ENCODE measurements around the gene TSPEAR. TPM values are rescaled to one million over a fixed set of nuclear protein-coding genes. Genes with fewer than 3 reads are reported as not detected.

TSPEAR gene
- total and polyA plus RNA-seq, 2 donors (not counting 1 experiment from before 2014, with no cell fraction given) = not detected

GRCh38 chr21:44617071-44617501, 94.3 kb downstream of the TSPEAR start:
- Histone ChIP-seq H3K27me3 (replicated peaks in 1 of 4; ENCODE audit: control extremely low read depth in 1 of 4, control insufficient read depth in 3 of 4, insufficient read depth in 4 of 4, low read length in 3 of 4) (peaks cover 0 to 3% (median 1%) of the 10 kb centered on the region in 4 experiments), H3K4me1 (ENCODE audit: control insufficient read depth in 2 of 2, insufficient read depth in 2 of 2, low read length in 2 of 2) (peaks cover 11 to 13% of the 10 kb centered on the region in 2 donors), H3K9me3 (ENCODE audit: control extremely low read depth in 1 of 3, control insufficient read depth in 2 of 3, insufficient read depth in 1 of 3, low read length in 2 of 3) (peaks cover 0 to 29% (median 2%) of the 10 kb centered on the region in 3 donors), H2AFZ (ENCODE audit: insufficient read depth, low read depth, low read length, poor library complexity, severe bottlenecking) (no peak overlapping the region), H3K79me2 (ENCODE audit: control insufficient read depth, insufficient read depth, low read length) (no peaks in the 10 kb centered on the region), H3K4me2 (replicated peaks; ENCODE audit: low read depth, low read length, poor library complexity, severe bottlenecking) (no peak overlapping the region), H3K36me3 (replicated peaks in 1 of 2; ENCODE audit: control extremely low read depth in 1 of 2, control insufficient read depth in 1 of 2, extremely low read depth in 1 of 2, insufficient read depth in 2 of 2, low read length in 1 of 2) (no peaks in the 10 kb centered on the region), H3K27ac (ENCODE audit: low read length in 2 of 2) (no peak overlapping the region), H3K4me3 (ENCODE audit: control extremely low read depth in 1 of 5, extremely low read depth in 1 of 5, insufficient read depth in 1 of 5, low read depth in 2 of 5, low read length in 4 of 5) (no peak overlapping the region), H4K20me1 (ENCODE audit: control insufficient read depth, insufficient read depth, low read length, poor library complexity, severe bottlenecking) (no peaks in the 10 kb centered on the region), H3K9ac (ENCODE audit: low read length) (no peak overlapping the region)
- DNase-seq (no peak), ATAC-seq (ENCODE audit: low read depth) (no peak)
- Mint-ChIP-seq H3K9me3 (ENCODE audit: insufficient read depth) (peaks cover 15% of the 10 kb centered on the region), H3K4me3 (no peak overlapping the region), H3K27ac (no peak overlapping the region), H3K27me3 (peaks cover 7% of the 10 kb centered on the region), H3K4me1 (peaks cover 14% of the 10 kb centered on the region)
- CTCF ChIA-PET = no interaction called here
- intact Hi-C loops (cut with micrococcal nuclease) = no loop called here
- WGBS (ENCODE audit: insufficient coverage) = 80% methylated on average over 8 of the region's 8 CpGs
- POLR2A ChIA-PET = no interaction called here
- no peak for TF ChIP-seq EZH2 (IDR thresholded peaks at IDR 0.05; ENCODE audit: borderline replicate concordance, insufficient read depth, low read depth, low read length, poor library complexity, severe bottlenecking)
- TF ChIP-seq CTCF (IDR thresholded peaks at IDR 0.05) = no peak

GRCh38 chr21:44616591-44616926, 94.8 kb downstream of the TSPEAR start:
- H4K20me1 ChIP-seq (ENCODE audit: control insufficient read depth, insufficient read depth, low read length, poor library complexity, severe bottlenecking) = no peaks in the 10 kb centered on the region
- no peak overlapping the region for H3K27ac ChIP-seq (ENCODE audit: low read length in 2 of 2)
- TF ChIP-seq CTCF (IDR thresholded peaks at IDR 0.05) (no peak), EZH2 (IDR thresholded peaks at IDR 0.05; ENCODE audit: borderline replicate concordance, insufficient read depth, low read depth, low read length, poor library complexity, severe bottlenecking) (no peak)
- H3K9ac ChIP-seq (ENCODE audit: low read length) = no peak overlapping the region
- no peaks in the 10 kb centered on the region for H3K79me2 ChIP-seq (ENCODE audit: control insufficient read depth, insufficient read depth, low read length)
- H3K27me3 ChIP-seq (replicated peaks in 1 of 4; ENCODE audit: control extremely low read depth in 1 of 4, control insufficient read depth in 3 of 4, insufficient read depth in 4 of 4, low read length in 3 of 4) = peaks cover 0 to 3% (median 1%) of the 10 kb centered on the region in 4 experiments
- intact Hi-C loops (cut with micrococcal nuclease) = no loop called here
- H2AFZ ChIP-seq (ENCODE audit: insufficient read depth, low read depth, low read length, poor library complexity, severe bottlenecking) = no peak overlapping the region
- CTCF ChIA-PET = no interaction called here
- no peak overlapping the region for H3K4me2 ChIP-seq (replicated peaks; ENCODE audit: low read depth, low read length, poor library complexity, severe bottlenecking)
- Mint-ChIP-seq H3K27me3 (peaks cover 4% of the 10 kb centered on the region), H3K4me1 (peaks cover 14% of the 10 kb centered on the region), H3K27ac (no peak overlapping the region), H3K4me3 (no peak overlapping the region), H3K9me3 (ENCODE audit: insufficient read depth) (peaks cover 14% of the 10 kb centered on the region)
- H3K4me3 ChIP-seq (ENCODE audit: control extremely low read depth in 1 of 5, extremely low read depth in 1 of 5, insufficient read depth in 1 of 5, low read depth in 2 of 5, low read length in 4 of 5) = no peak overlapping the region
- POLR2A ChIA-PET = no interaction called here
- H3K4me1 ChIP-seq (ENCODE audit: control insufficient read depth in 2 of 2, insufficient read depth in 2 of 2, low read length in 2 of 2) = peaks cover 11 to 13% of the 10 kb centered on the region in 2 donors
- no peak for DNase-seq
- H3K9me3 ChIP-seq (ENCODE audit: control extremely low read depth in 1 of 3, control insufficient read depth in 2 of 3, insufficient read depth in 1 of 3, low read length in 2 of 3) = peaks cover 0 to 34% (median 7%) of the 10 kb centered on the region in 3 donors
- WGBS (ENCODE audit: insufficient coverage) = 89% methylated on average over 16 of the region's 16 CpGs
- ATAC-seq (ENCODE audit: low read depth) = no peak
- no peaks in the 10 kb centered on the region for H3K36me3 ChIP-seq (replicated peaks in 1 of 2; ENCODE audit: control extremely low read depth in 1 of 2, control insufficient read depth in 1 of 2, extremely low read depth in 1 of 2, insufficient read depth in 2 of 2, low read length in 1 of 2)

Measured in B cell (primary cell).